H9 (cell line): ENCODE measurements around the gene CD68. TPM values are rescaled to one million over a fixed set of nuclear protein-coding genes. Genes with fewer than 3 reads are reported as not detected.

Experiments
- DNase-seq: peaks from one replicate; pipeline ENCODE4 v3.0.0-alpha.2; 2017
- H2AFZ ChIP-seq: one replicate; pipeline ENCODE4 v1.6.1; 2013; ENCODE audit warnings: mild to moderate bottlenecking, low read length, control low read depth, moderate library complexity
- H2AK5ac ChIP-seq: 2 replicates; pipeline ENCODE4 v1.6.1; 2013; ENCODE audit warnings: low read length, control low read depth, mixed read lengths; ENCODE audit not compliant: insufficient read length
- H2BK120ac ChIP-seq: one replicate; pipeline ENCODE4 v1.6.1; 2013; ENCODE audit warnings: low read depth, mild to moderate bottlenecking, low read length, control low read depth, inconsistent platforms; ENCODE audit not compliant: poor library complexity, severe bottlenecking
- H2BK12ac ChIP-seq: 2 replicates; pipeline ENCODE4 v1.6.1; 2013; ENCODE audit warnings: low read length, control low read depth, mixed read lengths, low read depth; ENCODE audit not compliant: insufficient read length
- H2BK15ac ChIP-seq: 2 replicates; pipeline ENCODE4 v1.6.1; 2013; ENCODE audit warnings: low read depth, low read length, control low read depth
- H2BK20ac ChIP-seq: one replicate; pipeline ENCODE4 v1.6.1; 2013; ENCODE audit warnings: low read depth, mild to moderate bottlenecking, low read length, control low read depth, inconsistent platforms; ENCODE audit not compliant: poor library complexity, severe bottlenecking
- H2BK5ac ChIP-seq: 2 replicates; pipeline ENCODE4 v1.6.1; 2013; ENCODE audit warnings: low read length, control low read depth, mixed read lengths; ENCODE audit not compliant: insufficient read length
- H3K14ac ChIP-seq: 2 replicates; pipeline ENCODE4 v1.6.1; 2013; ENCODE audit warnings: low read length, control low read depth; ENCODE audit not compliant: insufficient read depth
- H3K18ac ChIP-seq: 2 replicates; pipeline ENCODE4 v1.6.1; 2013; ENCODE audit warnings: low read depth, mild to moderate bottlenecking, mixed read lengths, low read length, control low read depth; ENCODE audit not compliant: insufficient read length
- H3K23ac ChIP-seq: 2 replicates; pipeline ENCODE4 v1.6.1; 2013; ENCODE audit warnings: low read length, control low read depth, mixed read lengths, low read depth; ENCODE audit not compliant: insufficient read length
- H3K23me2 ChIP-seq: 2 replicates; pipeline ENCODE4 v1.6.1; 2013; ENCODE audit warnings: low read depth, mild to moderate bottlenecking, mixed read lengths, low read length, control low read depth; ENCODE audit not compliant: insufficient read length, poor library complexity, severe bottlenecking
- H3K27ac ChIP-seq: 2 replicates; pipeline ENCODE4 v1.5.1; 2013; ENCODE audit warnings: low read length, control low read depth, mixed read lengths, low read depth; ENCODE audit not compliant: insufficient read length
- H3K27me3 ChIP-seq: 2 replicates; pipeline ENCODE4 v1.6.1; 2013; ENCODE audit warnings: low read length, control low read depth, inconsistent platforms; ENCODE audit not compliant: insufficient read depth
- H3K4ac ChIP-seq: 2 replicates; pipeline ENCODE4 v1.6.1; 2013; ENCODE audit warnings: low read depth, mild to moderate bottlenecking, control low read depth, inconsistent platforms, low read length, moderate library complexity
- H3K4me1 ChIP-seq: 2 replicates; pipeline ENCODE4 v1.6.1; 2013; ENCODE audit warnings: low read length, control low read depth, inconsistent platforms; ENCODE audit not compliant: insufficient read depth
- H3K4me2 ChIP-seq: 2 replicates; pipeline ENCODE4 v1.6.1; 2013; ENCODE audit warnings: low read length, control low read depth, mixed read lengths; ENCODE audit not compliant: insufficient read length, insufficient read depth
- H3K56ac ChIP-seq: 2 replicates; pipeline ENCODE4 v1.6.1; 2013; ENCODE audit warnings: low read depth, mild to moderate bottlenecking, mixed read lengths, low read length, control low read depth; ENCODE audit not compliant: insufficient read length
- H3K79me1 ChIP-seq: 2 replicates; pipeline ENCODE4 v1.6.1; 2013; ENCODE audit warnings: low read depth, mild to moderate bottlenecking, moderate library complexity, low read length, control low read depth, inconsistent platforms; ENCODE audit not compliant: insufficient read depth, poor library complexity, severe bottlenecking
- H3K79me2 ChIP-seq: 2 replicates; pipeline ENCODE4 v1.6.1; 2013; ENCODE audit warnings: low read length, control low read depth, inconsistent platforms; ENCODE audit not compliant: insufficient read depth
- H3K9ac ChIP-seq: 2 replicates; pipeline ENCODE4 v1.6.1; 2013; ENCODE audit warnings: low read length, control low read depth, mixed read lengths; ENCODE audit not compliant: insufficient read length; ENCODE audit errors: extremely low read depth
- H3K9me3 ChIP-seq: one replicate; pipeline ENCODE4 v1.6.1; 2013; ENCODE audit warnings: low read depth, low read length, inconsistent platforms; ENCODE audit not compliant: control insufficient read depth
- H3T11ph ChIP-seq: one replicate; pipeline ENCODE4 v1.6.1; 2013; ENCODE audit warnings: mild to moderate bottlenecking, low read length, control low read depth, inconsistent platforms
- H4K20me1 ChIP-seq: one replicate; pipeline ENCODE4 v1.6.1; 2013; ENCODE audit not compliant: control insufficient read depth, insufficient read length, insufficient read depth
- H4K5ac ChIP-seq: 2 replicates; pipeline ENCODE4 v1.6.1; 2013; ENCODE audit warnings: low read depth, mild to moderate bottlenecking, mixed read lengths, low read length, control low read depth; ENCODE audit not compliant: insufficient read length
- H4K8ac ChIP-seq: replicated peaks from 2 replicates; pipeline ENCODE4 v1.6.1; 2013; ENCODE audit warnings: low read length, control low read depth, mixed read lengths, low read depth; ENCODE audit not compliant: insufficient read length
- H4K91ac ChIP-seq: 2 replicates; pipeline ENCODE4 v1.6.1; 2013; ENCODE audit warnings: low read depth, mild to moderate bottlenecking, moderate library complexity, mixed read lengths, low read length, control low read depth; ENCODE audit not compliant: insufficient read length
- H3K27ac Mint-ChIP-seq, 3 experiments: 2 replicates in 2 of 3; 3 replicates in 1 of 3; pipeline ENCODE4 v1.8.0; 2020 to 2021; ENCODE audit warnings: mixed read lengths in 3 of 3, mild to moderate bottlenecking in 1 of 3, moderate library complexity in 1 of 3
- H3K27me3 Mint-ChIP-seq: 2 replicates; pipeline ENCODE4 v1.8.0; 2021; ENCODE audit warnings: low read depth, mild to moderate bottlenecking, moderate library complexity, mixed read lengths
- H3K36me3 Mint-ChIP-seq, 3 experiments: 2 replicates in 2 of 3; 3 replicates in 1 of 3; pipeline ENCODE4 v1.8.0; 2020 to 2021; ENCODE audit warnings: low read depth in 3 of 3, mixed read lengths in 3 of 3; ENCODE audit not compliant: insufficient read depth in 1 of 3
- H3K4me1 Mint-ChIP-seq, 2 experiments: 2 replicates each; pipeline ENCODE4 v1.8.0; 2020; ENCODE audit warnings: mixed read lengths in 2 of 2
- H3K4me3 Mint-ChIP-seq, 2 experiments: 2 replicates in 1 of 2; 3 replicates in 1 of 2; pipeline ENCODE4 v1.8.0; 2020 to 2021; ENCODE audit warnings: mild to moderate bottlenecking in 2 of 2, mixed read lengths in 2 of 2, moderate library complexity in 1 of 2
- H3K9me3 Mint-ChIP-seq, 2 experiments: 2 replicates in 1 of 2; 3 replicates in 1 of 2; pipeline ENCODE4 v1.8.0; 2020; ENCODE audit warnings: mild to moderate bottlenecking in 2 of 2, mixed read lengths in 2 of 2, moderate library complexity in 1 of 2
- WGBS: extraction: QIAGEN DNeasy Blood & Tissue Kit; methylation state at CpG from one replicate; pipeline ENCODE4 v1.1.7; 2013; ENCODE audit warnings: missing lambda C conversion rate, low lambda C conversion rate, mixed read lengths; ENCODE audit not compliant: insufficient read length; ENCODE audit errors: extremely low coverage; 5-methylcytosine and 5-hydroxymethylcytosine counted together
- total RNA-seq: library from RNA; stranded (reverse); gene quantifications from 2 replicates; pipeline ENCODE4 v1.2.1, GENCODE V29; 2021
- TF ChIP-seq, protein P1 (sequence below): fragments of 200-600 bp; sonication (generic); conservative IDR thresholded peaks from 3 replicates; pipeline ENCODE4 v1.8.0; 2021; ENCODE audit warnings: antibody characterized with exemption, mild to moderate bottlenecking

CD68 gene
- total RNA-seq, 1 experiment from 2014 or later, result 0.42 TPM

DNA sequence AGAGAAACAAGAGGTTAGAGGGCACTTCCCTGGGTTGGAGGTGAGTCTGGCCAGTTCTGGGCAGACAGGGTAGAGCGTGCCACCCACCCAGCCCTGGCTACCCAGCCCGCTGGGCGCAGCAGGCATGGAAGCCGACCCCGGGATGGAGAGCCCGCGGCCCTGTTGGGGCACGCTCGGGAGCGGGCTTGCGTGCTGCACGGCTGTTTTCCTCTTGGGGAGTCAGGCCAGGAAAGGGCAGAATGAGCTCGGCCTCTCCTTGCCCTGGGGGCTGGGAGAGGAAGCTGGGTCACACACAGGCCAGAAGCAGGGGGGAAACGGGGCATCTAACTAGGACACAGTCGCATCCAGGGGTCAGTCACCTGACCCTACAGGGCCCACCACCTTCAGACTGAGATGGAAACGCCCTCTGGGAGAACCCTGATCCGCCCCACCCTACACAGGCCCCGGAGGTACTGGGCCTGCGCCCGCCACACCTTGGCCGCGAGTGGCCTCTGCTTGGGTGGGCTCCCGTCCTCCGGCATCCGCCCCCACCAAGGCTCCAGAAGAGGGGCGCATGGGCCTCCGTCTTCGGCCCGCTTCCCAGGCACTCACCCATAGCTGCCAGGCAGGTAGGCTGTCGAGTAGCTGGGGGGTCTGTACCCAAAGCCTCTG lies 9.2 kb downstream of the CD68 start:
- H2BK5ac ChIP-seq, result no peak overlapping the region
- H4K20me1 ChIP-seq, result no peaks in the 10 kb centered on the region
- no peak overlapping the region for H2BK120ac ChIP-seq
- no peak overlapping the region for H2BK20ac ChIP-seq
- H3K4me3 Mint-ChIP-seq, result peak overlapping the region in 1 of 2 experiments; percentile 30; a peak in 2 of 5 replicates
- peak overlapping the region; percentile 91 for H3K4me2 ChIP-seq
- no peaks in the 10 kb centered on the region for H3K9me3 ChIP-seq
- H3K4ac ChIP-seq, result no peak overlapping the region
- no peak overlapping the region for H3K27ac ChIP-seq
- no peaks in the 10 kb centered on the region for H3K27me3 ChIP-seq
- no peaks in the 10 kb centered on the region for H3K27me3 Mint-ChIP-seq
- no peak overlapping the region for H3K23ac ChIP-seq
- TF ChIP-seq, protein P1, sequence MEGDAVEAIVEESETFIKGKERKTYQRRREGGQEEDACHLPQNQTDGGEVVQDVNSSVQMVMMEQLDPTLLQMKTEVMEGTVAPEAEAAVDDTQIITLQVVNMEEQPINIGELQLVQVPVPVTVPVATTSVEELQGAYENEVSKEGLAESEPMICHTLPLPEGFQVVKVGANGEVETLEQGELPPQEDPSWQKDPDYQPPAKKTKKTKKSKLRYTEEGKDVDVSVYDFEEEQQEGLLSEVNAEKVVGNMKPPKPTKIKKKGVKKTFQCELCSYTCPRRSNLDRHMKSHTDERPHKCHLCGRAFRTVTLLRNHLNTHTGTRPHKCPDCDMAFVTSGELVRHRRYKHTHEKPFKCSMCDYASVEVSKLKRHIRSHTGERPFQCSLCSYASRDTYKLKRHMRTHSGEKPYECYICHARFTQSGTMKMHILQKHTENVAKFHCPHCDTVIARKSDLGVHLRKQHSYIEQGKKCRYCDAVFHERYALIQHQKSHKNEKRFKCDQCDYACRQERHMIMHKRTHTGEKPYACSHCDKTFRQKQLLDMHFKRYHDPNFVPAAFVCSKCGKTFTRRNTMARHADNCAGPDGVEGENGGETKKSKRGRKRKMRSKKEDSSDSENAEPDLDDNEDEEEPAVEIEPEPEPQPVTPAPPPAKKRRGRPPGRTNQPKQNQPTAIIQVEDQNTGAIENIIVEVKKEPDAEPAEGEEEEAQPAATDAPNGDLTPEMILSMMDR, result no peak
- H3K79me2 ChIP-seq, result no peaks in the 10 kb centered on the region
- no peaks in the 10 kb centered on the region; the same call in 1 of the 2 replicates for H3K4me1 ChIP-seq
- peaks cover 21 to 56% (median 46%) of the 10 kb centered on the region in 3 experiments; a peak in 6 of 7 replicates for H3K36me3 Mint-ChIP-seq
- no peak overlapping the region for H4K8ac ChIP-seq
- no peak overlapping the region for H2BK12ac ChIP-seq
- no peak overlapping the region for H2AFZ ChIP-seq
- H4K5ac ChIP-seq, result no peak overlapping the region
- peak overlapping the region; percentile 42 for H3K9ac ChIP-seq
- no peak overlapping the region for H3K56ac ChIP-seq
- no CpG with 5 or more reads among the region's 30 CpGs for WGBS
- H2AK5ac ChIP-seq, result no peak overlapping the region
- no peaks in the 10 kb centered on the region for H3K9me3 Mint-ChIP-seq
- DNase-seq, result peak; percentile 56
- H4K91ac ChIP-seq, result no peak overlapping the region
- peak overlapping the region in 1 of 3 experiments; percentile 44; a peak in 1 of 7 replicates for H3K27ac Mint-ChIP-seq
- H3K14ac ChIP-seq, result peak overlapping the region; percentile 62
- peaks cover 13% of the 10 kb centered on the region for H3K23me2 ChIP-seq
- H3K18ac ChIP-seq, result peak overlapping the region; percentile 15
- peaks cover 27 to 58% of the 10 kb centered on the region in 2 experiments for H3K4me1 Mint-ChIP-seq
- H3K79me1 ChIP-seq, result no peaks in the 10 kb centered on the region
- no peak overlapping the region for H2BK15ac ChIP-seq
- H3T11ph ChIP-seq, result no peak overlapping the region
